COR-L47 (cell line): Measurements from ENCODE around the gene DENND10.
"Not testable (repeated sequence)": the region's sequence is repeated elsewhere in the genome, so short reads cannot be mapped to it uniquely, and the experiment has no call there.

Experiments
- DNase-seq: peaks from one replicate; lab custom pipeline; 2025; lab: John Stamatoyannopoulos, UW

Gene DENND10

GRCh38 chr10:119167041-119167440 lies 63.1 kb downstream of the DENND10 start:
- no peak for DNase-seq

GRCh38 chr10:119174109-119174508 lies 70.2 kb downstream of the DENND10 start:
- DNase-seq: no peak

- DNase-seq: no peak
These were observed 72.3 kb downstream of the DENND10 start for GRCh38 chr10:119176166-119176565.

- no peak for DNase-seq
These were observed 73.9 kb downstream of the DENND10 start for GRCh38 chr10:119177708-119178371.

- peak; percentile 69 for DNase-seq
These were observed 74.6 kb downstream of the DENND10 start, which contains the start of gene PRDX3 for GRCh38 chr10:119178372-119179119. PRDX3 (minus strand) TSS chr10:119178812; CDS start chr10:119178790, 22 bp downstream.

GRCh38 chr10:119180850-119181400 lies 77.0 kb downstream of the DENND10 start:
- DNase-seq: not testable (repeated sequence)

GRCh38 chr10:119183664-119184412 lies 79.9 kb downstream of the DENND10 start:
- DNase-seq: no peak
